Measurements from ENCODE around the gene SMAD5.

The SMAD5 gene

GRCh38 chr5:136188859-136189258 lies 56.2 kb downstream of the SMAD5 start:
- no peaks in the 10 kb centered on the region for H3K9me2 ChIP-seq (replicated peaks; ENCODE audit: insufficient read depth, low read length)
- H3K36me3 ChIP-seq (replicated peaks; ENCODE audit: insufficient read depth, low read length), result no peaks in the 10 kb centered on the region
- H3K27me3 ChIP-seq (replicated peaks; ENCODE audit: insufficient read depth, low read length), result no peaks in the 10 kb centered on the region
- no peaks in the 10 kb centered on the region for H3K4me1 ChIP-seq (ENCODE audit: low read length)
- H3F3A ChIP-seq (ENCODE audit: insufficient read depth, low read length), result no peaks in the 10 kb centered on the region
- H3K79me2 ChIP-seq (ENCODE audit: low read length), result no peaks in the 10 kb centered on the region
- no peak overlapping the region for H3K4me2 ChIP-seq (ENCODE audit: low read depth, low read length)
- H4K20me1 ChIP-seq (ENCODE audit: insufficient read depth, low read length), result no peaks in the 10 kb centered on the region
- DNase-seq, result no peak
- H3K4me3 ChIP-seq (ENCODE audit: low read length), result no peak overlapping the region
- H3K9me3 ChIP-seq (replicated peaks; ENCODE audit: insufficient read depth, low read length), result no peaks in the 10 kb centered on the region
- H3K27ac ChIP-seq (ENCODE audit: low read length), result no peak overlapping the region
- TF ChIP-seq EZH2 (optimal IDR thresholded peaks at IDR 0.05; ENCODE audit: low read depth, low read length), result no peak
- TF ChIP-seq, protein P1, sequence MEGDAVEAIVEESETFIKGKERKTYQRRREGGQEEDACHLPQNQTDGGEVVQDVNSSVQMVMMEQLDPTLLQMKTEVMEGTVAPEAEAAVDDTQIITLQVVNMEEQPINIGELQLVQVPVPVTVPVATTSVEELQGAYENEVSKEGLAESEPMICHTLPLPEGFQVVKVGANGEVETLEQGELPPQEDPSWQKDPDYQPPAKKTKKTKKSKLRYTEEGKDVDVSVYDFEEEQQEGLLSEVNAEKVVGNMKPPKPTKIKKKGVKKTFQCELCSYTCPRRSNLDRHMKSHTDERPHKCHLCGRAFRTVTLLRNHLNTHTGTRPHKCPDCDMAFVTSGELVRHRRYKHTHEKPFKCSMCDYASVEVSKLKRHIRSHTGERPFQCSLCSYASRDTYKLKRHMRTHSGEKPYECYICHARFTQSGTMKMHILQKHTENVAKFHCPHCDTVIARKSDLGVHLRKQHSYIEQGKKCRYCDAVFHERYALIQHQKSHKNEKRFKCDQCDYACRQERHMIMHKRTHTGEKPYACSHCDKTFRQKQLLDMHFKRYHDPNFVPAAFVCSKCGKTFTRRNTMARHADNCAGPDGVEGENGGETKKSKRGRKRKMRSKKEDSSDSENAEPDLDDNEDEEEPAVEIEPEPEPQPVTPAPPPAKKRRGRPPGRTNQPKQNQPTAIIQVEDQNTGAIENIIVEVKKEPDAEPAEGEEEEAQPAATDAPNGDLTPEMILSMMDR (IDR thresholded peaks at IDR 0.05; ENCODE audit: low read length), result no peak
- no peak for TF ChIP-seq EZH2phosphoT487 (IDR thresholded peaks at IDR 0.05; ENCODE audit: low read length)
- no peak overlapping the region for H2AFZ ChIP-seq (ENCODE audit: low read length)
- no peak overlapping the region for H3K9ac ChIP-seq (ENCODE audit: low read length)

- Histone ChIP-seq H3F3A (ENCODE audit: insufficient read depth, low read length) (no peaks in the 10 kb centered on the region), H3K36me3 (replicated peaks; ENCODE audit: insufficient read depth, low read length) (no peaks in the 10 kb centered on the region), H3K9me3 (replicated peaks; ENCODE audit: insufficient read depth, low read length) (no peaks in the 10 kb centered on the region)
Measured at GRCh38 chr5:136190091-136190720, 57.6 kb downstream of the SMAD5 start.

GRCh38 chr5:136190904-136191303 lies 58.3 kb downstream of the SMAD5 start:
- Histone ChIP-seq H3K4me2 (ENCODE audit: low read depth, low read length) (no peak overlapping the region), H2AFZ (ENCODE audit: low read length) (no peak overlapping the region), H3K4me3 (ENCODE audit: low read length) (no peak overlapping the region), H3F3A (ENCODE audit: insufficient read depth, low read length) (no peaks in the 10 kb centered on the region), H3K9ac (ENCODE audit: low read length) (no peak overlapping the region), H3K27me3 (replicated peaks; ENCODE audit: insufficient read depth, low read length) (no peaks in the 10 kb centered on the region), H4K20me1 (ENCODE audit: insufficient read depth, low read length) (no peaks in the 10 kb centered on the region), H3K36me3 (replicated peaks; ENCODE audit: insufficient read depth, low read length) (no peaks in the 10 kb centered on the region), H3K27ac (ENCODE audit: low read length) (no peak overlapping the region), H3K9me2 (replicated peaks; ENCODE audit: insufficient read depth, low read length) (no peaks in the 10 kb centered on the region), H3K4me1 (ENCODE audit: low read length) (no peaks in the 10 kb centered on the region), H3K9me3 (replicated peaks; ENCODE audit: insufficient read depth, low read length) (no peaks in the 10 kb centered on the region), H3K79me2 (ENCODE audit: low read length) (no peaks in the 10 kb centered on the region)
- TF ChIP-seq, protein P1 (IDR thresholded peaks at IDR 0.05; ENCODE audit: low read length), result no peak
- TF ChIP-seq EZH2phosphoT487 (IDR thresholded peaks at IDR 0.05; ENCODE audit: low read length), result no peak
- no peak for TF ChIP-seq EZH2 (optimal IDR thresholded peaks at IDR 0.05; ENCODE audit: low read depth, low read length)
- no peak for DNase-seq

More at GRCh38 chr5:136190091-136190720, 57.6 kb downstream of the SMAD5 start:
- Histone ChIP-seq H3K79me2 (ENCODE audit: low read length) (no peaks in the 10 kb centered on the region), H3K27ac (ENCODE audit: low read length) (no peak overlapping the region), H3K27me3 (replicated peaks; ENCODE audit: insufficient read depth, low read length) (no peaks in the 10 kb centered on the region), H3K9ac (ENCODE audit: low read length) (no peak overlapping the region), H3K9me2 (replicated peaks; ENCODE audit: insufficient read depth, low read length) (no peaks in the 10 kb centered on the region), H3K4me3 (ENCODE audit: low read length) (no peak overlapping the region), H3K4me1 (ENCODE audit: low read length) (no peaks in the 10 kb centered on the region), H2AFZ (ENCODE audit: low read length) (no peak overlapping the region), H4K20me1 (ENCODE audit: insufficient read depth, low read length) (no peaks in the 10 kb centered on the region), H3K4me2 (ENCODE audit: low read depth, low read length) (no peak overlapping the region)
- no peak for DNase-seq
- TF ChIP-seq EZH2phosphoT487 (IDR thresholded peaks at IDR 0.05; ENCODE audit: low read length) (no peak), EZH2 (optimal IDR thresholded peaks at IDR 0.05; ENCODE audit: low read depth, low read length) (no peak)
- TF ChIP-seq, protein P1 (IDR thresholded peaks at IDR 0.05; ENCODE audit: low read length), result no peak
